T-helper 22 cell (primary cell): Measurements from ENCODE around the gene UBP1.
A peak's percentile ranks its signal among the peaks of the same experiment; 100 is the strongest.
"Not testable (repeated sequence)": the region's sequence is repeated elsewhere in the genome, so short reads cannot be mapped to it uniquely, and the experiment has no call there.

Source experiments
- DNase-seq: peaks from one replicate; pipeline ENCODE4 v3.0.0-alpha.2; 2020; ENCODE audit warnings: low read depth

UBP1 gene

GRCh38 chr3:33440328-33441224, at the start of gene UBP1:
UBP1 (minus strand) TSS chr3:33440405; CDS start chr3:33439848, 557 bp downstream.
- DNase-seq: peak; percentile 97

- DNase-seq: no peak
Observed at GRCh38 chr3:33488683-33489082, 48.5 kb upstream of the UBP1 start.

- no peak for DNase-seq
Observed at GRCh38 chr3:33488246-33488645, 48.0 kb upstream of the UBP1 start.

- no peak for DNase-seq
Observed at GRCh38 chr3:33482111-33482521, 41.9 kb upstream of the UBP1 start.

GRCh38 chr3:33474896-33475295, 34.7 kb upstream of the UBP1 start:
- DNase-seq: no peak

GRCh38 chr3:33473813-33474212, 33.6 kb upstream of the UBP1 start:
- no peak for DNase-seq

GRCh38 chr3:33467786-33468185, 27.6 kb upstream of the UBP1 start:
- DNase-seq: no peak

- DNase-seq: no peak
Observed at GRCh38 chr3:33461097-33461496, 20.9 kb upstream of the UBP1 start.

GRCh38 chr3:33459577-33459976, 19.4 kb upstream of the UBP1 start:
- DNase-seq: not testable (repeated sequence)

- DNase-seq: no peak
Observed at GRCh38 chr3:33458446-33458845, 18.2 kb upstream of the UBP1 start.

GRCh38 chr3:33456756-33457155, 16.6 kb upstream of the UBP1 start:
- no peak for DNase-seq

GRCh38 chr3:33453331-33453761, 13.1 kb upstream of the UBP1 start:
- DNase-seq: no peak

GRCh38 chr3:33451994-33452393, 11.8 kb upstream of the UBP1 start:
- DNase-seq: not testable (repeated sequence)

GRCh38 chr3:33447958-33448357, 7.8 kb upstream of the UBP1 start:
- DNase-seq: no peak

GRCh38 chr3:33447256-33447625, 7.0 kb upstream of the UBP1 start:
- not testable (repeated sequence) for DNase-seq

- DNase-seq: no peak
Observed at GRCh38 chr3:33442190-33442589, 2.0 kb upstream of the UBP1 start.

- DNase-seq: no peak
Observed at GRCh38 chr3:33441225-33441976, 1.2 kb upstream of the UBP1 start.

- peak; percentile 26 for DNase-seq
Observed at GRCh38 chr3:33439546-33440327, 468 bp downstream of the UBP1 start.

- DNase-seq: no peak
Observed at GRCh38 chr3:33438881-33439545, 1.2 kb downstream of the UBP1 start.

GRCh38 chr3:33438284-33438668, 1.9 kb downstream of the UBP1 start:
- DNase-seq: no peak

GRCh38 chr3:33437556-33438283, 2.5 kb downstream of the UBP1 start:
- DNase-seq: no peak
